ENCODE measurements around the gene NCCRP1.

- TF ChIP-seq EP300 (IDR thresholded peaks at IDR 0.05; ENCODE audit: borderline replicate concordance in 1 of 2, control insufficient read depth in 1 of 2, low read depth in 2 of 2, low read length in 2 of 2) (no peak), GABPA (IDR thresholded peaks at IDR 0.05; ENCODE audit: low read depth) (no peak), TCF12 (IDR thresholded peaks at IDR 0.05; ENCODE audit: low read depth, low read length) (no peak)
- TF ChIP-seq, protein P1, sequence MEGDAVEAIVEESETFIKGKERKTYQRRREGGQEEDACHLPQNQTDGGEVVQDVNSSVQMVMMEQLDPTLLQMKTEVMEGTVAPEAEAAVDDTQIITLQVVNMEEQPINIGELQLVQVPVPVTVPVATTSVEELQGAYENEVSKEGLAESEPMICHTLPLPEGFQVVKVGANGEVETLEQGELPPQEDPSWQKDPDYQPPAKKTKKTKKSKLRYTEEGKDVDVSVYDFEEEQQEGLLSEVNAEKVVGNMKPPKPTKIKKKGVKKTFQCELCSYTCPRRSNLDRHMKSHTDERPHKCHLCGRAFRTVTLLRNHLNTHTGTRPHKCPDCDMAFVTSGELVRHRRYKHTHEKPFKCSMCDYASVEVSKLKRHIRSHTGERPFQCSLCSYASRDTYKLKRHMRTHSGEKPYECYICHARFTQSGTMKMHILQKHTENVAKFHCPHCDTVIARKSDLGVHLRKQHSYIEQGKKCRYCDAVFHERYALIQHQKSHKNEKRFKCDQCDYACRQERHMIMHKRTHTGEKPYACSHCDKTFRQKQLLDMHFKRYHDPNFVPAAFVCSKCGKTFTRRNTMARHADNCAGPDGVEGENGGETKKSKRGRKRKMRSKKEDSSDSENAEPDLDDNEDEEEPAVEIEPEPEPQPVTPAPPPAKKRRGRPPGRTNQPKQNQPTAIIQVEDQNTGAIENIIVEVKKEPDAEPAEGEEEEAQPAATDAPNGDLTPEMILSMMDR (IDR thresholded peaks at IDR 0.05 in 2 of 3, conservative IDR thresholded peaks at IDR 0.05 in 1 of 3; ENCODE audit: control insufficient read depth in 2 of 3, extremely low read depth in 1 of 3, insufficient read depth in 1 of 3, low read depth in 3 of 3, low read length in 3 of 3) = no peak
Measured at GRCh38 chr19:39200066-39200802, 3.5 kb downstream of the NCCRP1 start.

Data from GM12878 (cell line).